Suppressor macrophage treated with lipopolysaccharide for 1 hour (primary cell): ENCODE results near the gene OR6S1.
"Not testable (repeated sequence)": the region's sequence is repeated elsewhere in the genome, so short reads cannot be mapped to it uniquely, and the experiment has no call there.

Experiments used
- DNase-seq, 3 donors: peaks; one replicate each; pipeline ENCODE4 v3.0.0-alpha.2; 2020 to 2022

The OR6S1 gene

GRCh38 chr14:20631023-20631879 is 10.2 kb downstream of the OR6S1 start:
- DNase-seq: peak; percentile 49 to 76 (median 56)

GRCh38 chr14:20630340-20631022 is 11.0 kb downstream of the OR6S1 start:
- DNase-seq: peak in 2 of 3 donors; percentile 27 to 36

DNA sequence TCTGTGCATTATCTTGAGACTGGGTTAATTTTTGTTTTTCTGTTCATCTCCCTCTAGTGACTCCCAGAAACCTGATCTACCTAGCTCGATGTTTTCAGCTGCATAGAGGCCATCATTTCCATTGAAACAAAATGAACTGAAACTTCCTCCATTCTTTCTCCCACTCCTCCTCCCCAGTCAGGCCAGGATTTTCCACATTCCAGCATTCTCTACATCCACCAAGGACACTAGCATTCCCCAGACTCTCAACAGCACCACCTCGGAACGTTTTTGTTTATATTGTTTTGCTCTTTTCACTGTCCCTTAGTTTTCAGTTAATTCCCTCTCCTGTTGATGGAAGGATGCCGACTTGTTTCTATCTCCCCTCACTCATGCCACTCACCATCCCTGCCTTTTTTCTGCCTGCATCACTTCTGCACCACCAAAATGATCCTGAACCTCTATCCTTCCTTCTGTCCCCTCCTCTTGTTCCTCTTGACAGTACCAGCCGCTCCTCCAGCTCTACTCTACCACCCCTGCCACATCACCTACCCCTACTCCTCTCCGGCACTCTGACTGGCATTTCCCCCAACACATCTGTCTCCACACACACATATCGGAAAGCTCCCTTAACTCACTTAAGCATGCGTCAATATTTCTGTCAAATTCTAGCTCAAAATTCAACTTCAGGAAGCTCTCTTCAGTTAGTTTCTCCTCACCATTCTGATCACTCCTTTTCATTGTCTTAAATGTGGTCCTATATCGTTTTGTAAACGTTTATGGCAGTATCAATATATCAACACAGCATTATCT is 13.2 kb downstream of the OR6S1 start:
- DNase-seq: no peak

GRCh38 chr14:20627346-20628027 is 14.0 kb downstream of the OR6S1 start:
- DNase-seq: peak in 1 of 3 donors; percentile 44

DNA sequence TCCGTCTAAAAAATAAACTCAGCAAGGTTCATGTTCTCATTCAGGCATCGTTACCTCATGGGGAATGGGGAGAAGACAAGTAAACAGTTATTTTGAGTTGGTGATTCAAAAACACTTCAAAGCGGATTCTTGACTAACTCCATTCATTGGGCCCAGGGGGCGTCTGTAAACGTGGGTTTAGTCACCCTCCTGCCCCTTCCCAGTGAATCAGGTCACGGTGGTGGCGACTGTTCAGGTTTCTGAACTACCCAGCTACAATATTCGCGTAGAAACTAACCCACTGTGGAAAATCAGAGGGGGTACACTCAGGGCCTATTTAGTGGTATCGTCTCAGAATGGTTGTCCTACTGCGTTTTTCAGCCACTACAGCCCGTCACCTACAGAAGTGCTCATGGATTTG is 15.2 kb downstream of the OR6S1 start:
- peak in 1 of 3 donors; percentile 45 for DNase-seq

DNA sequence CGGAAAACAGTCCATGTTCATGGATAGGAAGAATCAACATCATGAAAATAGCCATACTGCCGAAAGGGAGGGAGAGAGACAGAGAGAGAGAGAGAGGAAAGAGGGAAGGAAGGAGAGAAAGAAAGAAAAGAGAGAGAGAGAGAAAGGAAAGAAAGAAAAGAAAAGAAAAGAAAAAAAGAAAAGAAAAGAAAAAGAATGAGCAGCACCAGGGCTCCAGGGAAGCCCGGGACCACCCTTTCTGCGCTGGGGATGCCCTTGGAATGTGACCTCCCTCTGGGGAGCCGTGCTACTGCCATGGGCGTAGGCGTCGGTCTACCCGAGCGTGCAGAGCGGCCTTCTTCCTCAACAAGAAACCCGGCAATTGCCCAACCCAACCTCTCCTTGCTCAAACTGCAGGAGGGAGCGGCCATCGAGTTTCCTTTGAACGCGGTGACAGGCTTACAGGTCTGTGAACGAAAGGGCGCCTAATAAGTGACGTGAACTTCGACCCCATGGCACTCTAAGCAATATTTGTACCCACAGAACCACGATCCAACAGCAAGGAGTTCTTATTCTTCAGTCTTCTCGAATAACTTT is 16.9 kb downstream of the OR6S1 start:
- DNase-seq: peak; percentile 91 to 94 (median 93)

GRCh38 chr14:20623798-20624197 is 17.7 kb downstream of the OR6S1 start:
- DNase-seq: peak; percentile 53 to 57 (median 55)

DNA sequence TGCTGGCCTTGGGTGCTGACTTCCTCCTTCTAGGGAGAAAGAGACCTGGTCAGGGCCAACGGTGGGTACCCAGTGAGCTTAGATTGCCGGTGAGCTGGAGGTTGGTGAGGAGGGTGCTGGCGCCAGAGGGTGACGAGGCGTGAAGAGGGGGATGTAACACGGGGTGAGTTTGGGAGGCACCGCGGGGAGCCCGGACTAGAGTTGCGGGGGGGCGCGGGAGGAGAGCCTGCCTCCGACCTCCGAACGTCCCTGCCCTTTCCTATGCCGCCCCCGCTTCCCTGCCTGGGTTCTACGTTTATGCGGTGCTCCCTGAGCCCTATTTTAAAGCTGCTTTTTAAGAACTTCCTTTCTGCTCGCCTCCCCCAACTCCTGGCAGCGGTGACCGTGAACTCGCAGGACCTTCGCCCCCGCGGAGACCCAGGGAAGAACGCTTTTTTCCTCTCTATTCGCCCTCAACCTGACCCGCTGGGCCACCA is 18.6 kb downstream of the OR6S1 start:
- DNase-seq: peak; percentile 27 to 36 (median 35)

DNA sequence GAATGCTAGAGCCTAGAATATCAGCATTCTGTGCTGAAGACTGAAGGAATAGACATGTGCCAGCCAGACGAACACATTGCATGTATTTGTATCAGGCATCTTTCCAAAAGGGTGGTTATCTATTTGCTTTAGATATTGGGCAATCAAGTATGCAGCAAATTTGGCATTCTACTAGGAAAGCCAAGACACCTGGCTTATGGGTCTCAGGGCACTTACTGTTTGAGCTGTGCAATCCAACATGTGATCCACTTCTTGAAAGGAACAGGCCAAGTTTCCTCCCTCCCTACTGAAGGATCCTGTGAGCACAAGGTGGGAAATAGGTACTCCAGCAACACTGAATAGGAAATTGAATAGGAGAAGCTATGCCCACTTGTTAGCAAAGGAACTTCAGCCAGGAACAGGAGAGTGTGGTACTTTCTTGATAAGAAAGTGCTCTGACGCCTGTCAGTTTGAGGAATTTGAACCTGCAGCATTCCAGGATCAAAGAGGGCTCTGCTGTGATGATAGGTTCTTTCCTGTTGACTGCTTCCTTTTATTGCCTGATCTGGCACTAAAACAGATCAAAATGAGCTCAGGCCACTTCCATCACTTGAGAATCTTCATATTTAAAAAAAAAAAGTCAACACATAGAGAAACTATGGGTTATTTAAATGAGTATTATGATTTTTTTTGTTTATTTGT is 20.6 kb downstream of the OR6S1 start:
- DNase-seq: no peak

- DNase-seq: not testable (repeated sequence)
Observed at GRCh38 chr14:20619688-20620087, 21.8 kb downstream of the OR6S1 start.

DNA sequence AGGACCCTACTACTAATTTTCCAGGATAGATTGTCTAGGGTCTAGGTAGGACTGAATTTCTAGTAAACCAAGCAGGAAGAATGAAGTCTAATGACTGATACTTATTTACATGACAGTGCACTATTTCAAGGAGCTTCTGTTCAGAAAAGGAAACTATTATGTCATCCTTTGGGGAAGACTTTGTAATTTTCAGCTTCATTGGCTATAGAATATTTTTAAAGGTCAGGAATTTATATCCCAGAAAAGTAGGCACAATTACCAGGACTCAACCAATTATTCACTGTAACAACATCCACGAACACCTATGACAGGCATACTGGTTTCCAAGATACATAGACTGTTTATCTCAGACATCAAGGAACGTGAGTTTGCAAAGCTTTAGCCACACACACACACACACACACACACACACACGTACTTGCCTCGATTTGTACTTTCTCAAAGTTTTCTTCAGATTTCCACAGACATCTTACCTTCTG is 23.2 kb downstream of the OR6S1 start:
- DNase-seq: peak; percentile 48 to 87 (median 84)

DNA sequence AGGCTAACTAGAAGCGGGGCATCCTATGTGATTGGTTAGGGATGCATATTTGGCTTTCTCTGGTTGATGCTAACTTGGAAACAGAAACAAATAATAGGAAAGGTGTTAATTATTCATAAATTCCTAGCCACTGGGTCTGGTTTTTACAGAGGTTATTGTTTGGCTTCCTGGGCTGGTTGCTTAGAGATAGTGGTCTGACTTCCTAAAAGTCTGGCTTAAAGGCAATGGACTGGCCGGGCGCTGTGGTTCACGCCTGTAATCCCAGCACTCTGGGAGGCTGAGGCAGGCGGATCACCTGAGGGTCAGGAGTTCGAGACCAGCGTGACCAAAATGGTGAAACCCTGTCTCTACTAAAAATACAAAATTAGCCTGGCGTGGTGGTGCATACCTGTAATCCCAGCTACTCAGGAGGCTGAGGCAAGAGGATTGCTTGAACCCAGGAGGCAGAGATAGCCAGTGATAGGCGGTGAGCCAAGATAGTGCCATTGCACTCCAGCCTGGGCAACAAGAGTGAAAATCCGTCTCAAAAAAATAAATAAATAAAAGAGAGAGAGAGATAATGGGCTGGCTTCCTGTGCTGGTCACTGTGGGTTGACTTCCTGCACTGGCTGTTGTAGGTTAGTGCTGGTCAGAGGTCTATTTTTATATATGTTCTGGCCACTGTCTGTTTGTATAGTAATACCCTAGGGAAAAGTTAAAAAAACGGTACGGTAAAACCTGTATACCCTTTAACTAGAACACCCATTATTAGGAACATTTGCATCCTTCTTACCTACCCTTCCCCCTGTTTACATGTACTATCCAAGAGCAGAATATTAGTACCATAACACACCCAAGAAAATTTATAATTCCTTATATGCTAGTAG is 24.1 kb downstream of the OR6S1 start:
- DNase-seq: peak; percentile 29 to 50 (median 41)

DNA sequence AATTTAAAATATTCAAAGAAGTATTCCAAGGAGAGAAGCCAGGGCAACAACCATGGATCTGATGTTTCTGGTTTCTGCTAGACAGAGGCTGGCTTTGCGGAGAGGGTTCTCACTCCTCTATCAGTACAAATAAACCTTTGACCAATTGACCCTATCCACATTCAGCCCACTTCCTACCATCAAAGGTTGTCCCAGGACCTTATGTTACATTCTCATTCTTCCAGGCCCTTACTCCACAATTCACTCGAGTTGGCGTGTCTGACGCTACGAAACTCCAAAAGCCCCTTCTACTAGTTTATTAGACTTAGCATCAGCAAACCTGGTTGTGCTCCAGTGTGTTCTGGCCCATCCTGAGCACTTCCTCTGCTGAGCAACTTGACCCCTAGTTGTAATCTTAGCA is 25.5 kb downstream of the OR6S1 start:
- DNase-seq: no peak

DNA sequence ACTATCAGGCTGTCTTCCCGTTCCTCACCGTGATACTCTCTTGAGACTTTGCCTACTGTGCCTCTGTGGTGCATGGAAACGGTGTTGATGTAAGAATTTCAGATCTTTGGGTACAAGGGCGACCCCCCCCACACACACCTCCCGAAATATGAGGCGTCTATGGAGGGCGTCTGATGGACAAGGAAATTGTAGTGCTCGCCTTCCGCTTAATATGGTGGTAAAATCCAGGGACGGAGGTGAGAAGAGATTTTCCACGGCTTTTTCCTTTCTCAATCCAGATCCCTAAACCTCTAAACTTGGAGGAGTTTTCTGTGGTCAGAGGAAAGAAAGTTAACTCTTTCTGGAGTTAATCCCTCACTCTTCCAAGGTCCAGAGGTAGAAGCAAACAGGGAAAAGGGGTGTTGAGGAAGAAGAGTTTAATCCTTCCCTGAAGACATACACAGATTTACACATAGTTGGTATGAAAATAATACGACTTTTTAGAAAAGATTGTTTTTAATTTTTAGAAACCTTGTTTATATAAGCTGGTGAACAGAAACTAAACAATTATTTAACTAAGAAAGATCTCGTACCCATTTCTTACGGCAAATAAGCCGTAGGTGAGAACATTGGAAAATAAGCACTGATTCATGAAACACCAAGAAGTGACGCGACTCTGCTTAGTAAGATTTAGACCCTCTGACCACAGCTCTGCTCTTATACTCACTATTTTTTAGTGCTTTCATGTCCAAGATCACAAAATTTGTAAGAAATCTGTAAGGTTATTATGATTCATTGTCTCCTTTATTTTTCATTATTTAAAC is 27.3 kb downstream of the OR6S1 start:
- peak in 2 of 3 donors; percentile 41 to 44 for DNase-seq

DNA sequence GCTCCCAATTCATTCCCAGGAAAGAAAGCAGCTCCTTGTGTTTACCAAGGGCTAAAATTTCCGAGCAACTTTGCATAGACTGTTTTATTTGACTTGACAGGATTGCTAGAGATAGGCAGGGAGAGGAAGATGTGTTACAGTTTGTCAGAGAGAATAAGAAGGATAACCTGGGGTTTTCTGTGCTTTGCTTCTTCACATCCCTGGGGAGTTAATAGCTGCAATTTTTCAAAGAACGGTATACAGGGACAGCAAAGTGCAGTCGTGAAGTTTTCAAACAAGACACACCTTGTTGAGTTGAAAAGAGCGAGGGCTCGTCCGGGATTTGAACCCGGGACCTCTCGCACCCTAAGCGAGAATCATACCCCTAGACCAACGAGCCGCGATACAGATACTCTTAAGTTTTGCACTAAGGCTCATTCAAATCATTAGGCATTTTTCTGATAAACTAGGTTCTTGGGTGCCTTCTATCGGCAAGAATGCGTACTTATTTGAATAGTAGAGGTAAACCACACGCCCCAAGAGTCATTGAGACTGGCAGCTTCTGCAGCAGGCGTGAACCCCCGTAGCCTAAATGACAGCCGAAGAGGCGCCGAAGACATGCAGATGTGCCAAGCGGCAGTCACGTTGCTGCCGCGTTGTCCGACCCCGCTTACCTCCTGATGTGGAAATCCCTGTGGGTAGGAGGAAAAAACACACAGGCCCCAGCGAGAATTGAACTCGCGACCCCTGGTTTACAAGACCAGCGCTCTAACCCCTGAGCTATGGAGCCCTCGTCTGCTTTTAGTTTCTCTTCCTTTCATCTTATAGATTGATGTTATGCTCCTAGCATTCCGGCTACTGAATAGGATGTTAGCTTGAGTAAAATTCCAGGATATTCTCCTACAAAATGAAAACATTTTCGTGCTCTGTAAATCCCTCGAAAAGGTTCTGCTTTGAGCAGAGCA is 28.1 kb downstream of the OR6S1 start:
- peak; percentile 92 to 93 (median 93) for DNase-seq

GRCh38 chr14:20612403-20612802 is 29.1 kb downstream of the OR6S1 start:
- peak; percentile 41 to 73 (median 55) for DNase-seq

GRCh38 chr14:20611277-20611676 is 30.2 kb downstream of the OR6S1 start:
- DNase-seq: no peak
